K562 (cell line): ENCODE data around the gene STEAP3. TPM values are rescaled to one million over a fixed set of nuclear protein-coding genes. Genes with fewer than 3 reads are reported as not detected.

Experiments
- ATAC-seq: fragments of 200-7000 bp; cut with Tn5 transposase; 3 replicates; pipeline ENCODE4 v1.9.1; 2020; ENCODE audit warnings: moderate library complexity
- BruUV-seq: library from RNA; stranded (reverse); fragments of 400-500 nt; replicated peaks from 2 replicates; lab custom pipeline; 2021; lab: Mats Ljungman, UMichigan
- CTCF ChIA-PET: fragments of 300-600 bp; formaldehyde crosslinking; extraction: SDS; loops from one replicate; lab custom pipeline; 2021; ENCODE audit warnings: low intra/inter-chr PET ratio; lab: Yijun Ruan, JAX
- POLR2A ChIA-PET: fragments of 300-600, 350-650 bp; sonication (Branson Sonifier 250); formaldehyde crosslinking; extraction: SDS; loops from one replicate; lab custom pipeline; 2021; ENCODE audit warnings: antibody characterized with exemption, inconsistent platforms; lab: Yijun Ruan, JAX
- DNase-seq, 4 experiments: peaks; one replicate each; pipeline versions ENCODE4 v3.0.0 to v3.0.0-alpha.2; 2011 to 2018; ENCODE audit warnings: low spot score in 3 of 4, mixed read lengths in 3 of 4; ENCODE audit errors: extremely low read depth in 1 of 4
- FAIRE-seq: peaks from 2 replicates; lab custom pipeline; 2011; peaks lifted over from hg19 to GRCh38; lab: Jason Lieb, UNC
- H2AFZ ChIP-seq: 2 replicates; pipeline ENCODE4 v1.6.0; 2011; ENCODE audit warnings: low read depth, low read length, control low read depth, inconsistent platforms
- H3K27ac ChIP-seq: fragments of 200-600 bp; 3 replicates; pipeline ENCODE4 v1.8.0; 2011; ENCODE audit warnings: low read depth, mild to moderate bottlenecking, control low read depth, inconsistent platforms, low read length, moderate library complexity, mixed read lengths; ENCODE audit errors: extremely low read depth
- H3K27me3 ChIP-seq, 2 experiments: fragments of 300-600 bp in 1 of 2; 2 replicates in 1 of 2; 3 replicates in 1 of 2; pipeline versions ENCODE4 v1.6.0 to v1.8.0; 2011; ENCODE audit warnings: inconsistent platforms in 2 of 2, low read length in 2 of 2, mild to moderate bottlenecking in 1 of 2, mixed read lengths in 1 of 2, moderate library complexity in 1 of 2; ENCODE audit not compliant: control insufficient read depth in 2 of 2, insufficient read depth in 2 of 2
- H3K36me3 ChIP-seq: fragments of 300-600 bp; 3 replicates; pipeline ENCODE4 v1.8.0; 2011; ENCODE audit warnings: mild to moderate bottlenecking, low read length, inconsistent platforms; ENCODE audit not compliant: control insufficient read depth, insufficient read depth
- H3K4me1 ChIP-seq, 2 experiments: fragments of 200-600 bp in 1 of 2; replicated peaks in 1 of 2; 2 replicates in 1 of 2; 3 replicates in 1 of 2; pipeline versions ENCODE4 v1.5.1 to v1.8.0; 2011; ENCODE audit warnings: inconsistent platforms in 2 of 2, low read length in 2 of 2, mild to moderate bottlenecking in 1 of 2, mixed read lengths in 1 of 2, moderate library complexity in 1 of 2; ENCODE audit not compliant: control insufficient read depth in 2 of 2, insufficient read depth in 2 of 2
- H3K4me2 ChIP-seq: 2 replicates; pipeline ENCODE4 v1.6.1; 2011; ENCODE audit warnings: low read length, control low read depth, inconsistent platforms, mixed read lengths; ENCODE audit not compliant: insufficient read depth
- H3K4me3 ChIP-seq: fragments of 200-600 bp; sonication (generic), shearing (Covaris generic); 2 replicates; pipeline ENCODE4 v1.5.1; 2016; ENCODE audit warnings: control low read depth, inconsistent platforms
- H3K79me2 ChIP-seq: fragments of 200-600 bp; 3 replicates; pipeline ENCODE4 v1.8.0; 2011; ENCODE audit warnings: low read length, inconsistent platforms; ENCODE audit not compliant: control insufficient read depth, insufficient read depth
- H3K9ac ChIP-seq, 2 experiments: 2 replicates each; pipeline versions ENCODE4 v1.6.0 to v1.6.1; 2011; ENCODE audit warnings: low read depth in 2 of 2, low read length in 2 of 2, control low read depth in 1 of 2, inconsistent platforms in 1 of 2, mild to moderate bottlenecking in 1 of 2, mixed read lengths in 1 of 2; ENCODE audit not compliant: insufficient read depth in 1 of 2
- H3K9me1 ChIP-seq: one replicate; pipeline ENCODE4 v1.6.0; 2011; ENCODE audit warnings: inconsistent platforms, mild to moderate bottlenecking, low read length, moderate library complexity; ENCODE audit not compliant: control insufficient read depth, insufficient read depth
- H3K9me3 ChIP-seq: replicated peaks from 2 replicates; pipeline ENCODE4 v1.5.1; 2011; ENCODE audit warnings: low read depth, low read length, inconsistent platforms; ENCODE audit not compliant: control insufficient read depth, insufficient read depth
- H4K20me1 ChIP-seq: replicated peaks from 2 replicates; pipeline ENCODE4 v1.6.1; 2011; ENCODE audit warnings: low read length, inconsistent platforms, mixed read lengths; ENCODE audit not compliant: control insufficient read depth, insufficient read depth
- CC2D1A ChIP-seq: fragments of 450-650 bp; IDR thresholded peaks from 2 replicates; pipeline ENCODE4 v1.6.1; 2017; ENCODE audit warnings: mild to moderate bottlenecking
- CTCFL ChIP-seq: IDR thresholded peaks from 2 replicates; pipeline ENCODE4 v1.6.1; 2011; ENCODE audit warnings: borderline replicate concordance, low read depth, mild to moderate bottlenecking, moderate library complexity, low read length; ENCODE audit not compliant: insufficient read depth, poor library complexity, severe bottlenecking
- GABPB2 ChIP-seq: fragments of 250-450 bp; sonication (Bioruptor Pico); conservative IDR thresholded peaks from 2 replicates; pipeline ENCODE4 v1.5.1; 2021; ENCODE audit warnings: mild to moderate bottlenecking
- JUNB ChIP-seq: fragments of 450-650 bp; formaldehyde crosslinking; conservative IDR thresholded peaks from 2 replicates; pipeline ENCODE4 v1.4.0; 2020; ENCODE audit warnings: mild to moderate bottlenecking
- MTA2 ChIP-seq: fragments of 450-650 bp; IDR thresholded peaks from 2 replicates; pipeline ENCODE4 v1.6.1; 2016; ENCODE audit warnings: low read depth
- NFXL1 ChIP-seq: fragments of 450-650 bp; formaldehyde crosslinking; IDR thresholded peaks from 2 replicates; pipeline ENCODE4 v1.4.0; 2021; ENCODE audit warnings: mild to moderate bottlenecking
- SAP30 ChIP-seq: fragments of 200-600 bp; sonication (generic); IDR thresholded peaks from 2 replicates; pipeline ENCODE4 v1.6.1; 2012; ENCODE audit warnings: borderline replicate concordance, low read depth, mild to moderate bottlenecking, moderate library complexity, low read length, control low read depth, inconsistent platforms; ENCODE audit not compliant: insufficient read depth, poor library complexity, severe bottlenecking
- ZNF324 ChIP-seq: fragments of 250-450 bp; sonication (Bioruptor Pico); IDR thresholded peaks from 2 replicates; pipeline ENCODE4 v1.4.0; 2020; ENCODE audit warnings: mild to moderate bottlenecking
- ZNF431 ChIP-seq: sonication (generic); formaldehyde crosslinking; IDR thresholded peaks from 2 replicates; pipeline ENCODE4 v1.8.0; 2022; ENCODE audit warnings: mild to moderate bottlenecking, missing genetic modification reagents
- ZNF695 ChIP-seq: fragments of 450-650 bp; formaldehyde crosslinking; IDR thresholded peaks from 2 replicates; pipeline ENCODE4 v1.4.0; 2020; ENCODE audit warnings: mild to moderate bottlenecking, moderate library complexity
- WGBS: fragments of 100-300 bp; shearing (Covaris generic); methylation state at CpG from one replicate; pipeline ENCODE4 v1.1.6; 2016; ENCODE audit warnings: low coverage, mixed read lengths; ENCODE audit not compliant: insufficient coverage; ENCODE audit errors: missing lambda C conversion rate; 5-methylcytosine and 5-hydroxymethylcytosine counted together
- in situ Hi-C: fragments of 300-500 bp; cut with MboI; formaldehyde crosslinking; loops from 4 replicates; pipeline ENCODE4 v1.15.0; 2018; ENCODE audit warnings: inconsistent platforms, mixed read lengths
- intact Hi-C: fragments of 100-400 bp; cut with micrococcal nuclease; formaldehyde crosslinking; loops from 2 replicates; pipeline ENCODE4 v1.14.2; 2022
- polyA plus RNA-seq, 8 experiments: library from polyadenylated mRNA; depleted of rRNA in 4 of 8; stranded (reverse) in 5 of 8; unstranded in 3 of 8; fragments of >200 nt; fragmentation: Nextera tagmentation in 2 of 8; fragmentation: Illumina TruSeq in 1 of 8; extraction: Ambion mirVana in 2 of 8; extraction: Trizol in 1 of 8; gene quantifications; 2 replicates each; pipeline versions ENCODE4 v1.2.1 to v1.2.3, GENCODE V29; 2011 to 2014; ENCODE audit warnings: inconsistent platforms in 1 of 8, missing spikeins in 1 of 8
- total RNA-seq, 7 experiments: library from RNA; depleted of rRNA in 6 of 7; stranded (reverse); fragments of >200 nt in 6 of 7; fragmentation: Illumina TruSeq in 2 of 7; extraction: Trizol in 2 of 7; gene quantifications; 2 replicates each; pipeline versions ENCODE4 v1.2.1 to v1.2.3, GENCODE V29; 2011 to 2021; ENCODE audit warnings: low replicate concordance in 1 of 7
- TF ChIP-seq, protein P1 (sequence below): sonication (generic); formaldehyde crosslinking; IDR thresholded peaks from 2 replicates; pipeline ENCODE4 v1.8.1; 2023; ENCODE audit warnings: mild to moderate bottlenecking, missing genetic modification reagents

Gene STEAP3
- total and polyA plus RNA-seq, 9 of the 15 experiments (the other 6 are each of a cell fraction or from before 2014, with no cell fraction given): 1.8 to 31.6 (median 9.0) TPM

GRCh38 chr2:119223521-119224390 lies at the start of gene STEAP3 (continued):
- TF ChIP-seq JUNB (CRISPR knock-in tag) (no peak), ZNF324 (CRISPR knock-in tag) (no peak), MTA2 (peak; percentile 55), ZNF695 (CRISPR knock-in tag) (no peak), ZNF431 (CRISPR knock-in tag) (no peak), NFXL1 (CRISPR knock-in tag) (no peak)
- TF ChIP-seq, all 486 proteins: peak for 90

DNA sequence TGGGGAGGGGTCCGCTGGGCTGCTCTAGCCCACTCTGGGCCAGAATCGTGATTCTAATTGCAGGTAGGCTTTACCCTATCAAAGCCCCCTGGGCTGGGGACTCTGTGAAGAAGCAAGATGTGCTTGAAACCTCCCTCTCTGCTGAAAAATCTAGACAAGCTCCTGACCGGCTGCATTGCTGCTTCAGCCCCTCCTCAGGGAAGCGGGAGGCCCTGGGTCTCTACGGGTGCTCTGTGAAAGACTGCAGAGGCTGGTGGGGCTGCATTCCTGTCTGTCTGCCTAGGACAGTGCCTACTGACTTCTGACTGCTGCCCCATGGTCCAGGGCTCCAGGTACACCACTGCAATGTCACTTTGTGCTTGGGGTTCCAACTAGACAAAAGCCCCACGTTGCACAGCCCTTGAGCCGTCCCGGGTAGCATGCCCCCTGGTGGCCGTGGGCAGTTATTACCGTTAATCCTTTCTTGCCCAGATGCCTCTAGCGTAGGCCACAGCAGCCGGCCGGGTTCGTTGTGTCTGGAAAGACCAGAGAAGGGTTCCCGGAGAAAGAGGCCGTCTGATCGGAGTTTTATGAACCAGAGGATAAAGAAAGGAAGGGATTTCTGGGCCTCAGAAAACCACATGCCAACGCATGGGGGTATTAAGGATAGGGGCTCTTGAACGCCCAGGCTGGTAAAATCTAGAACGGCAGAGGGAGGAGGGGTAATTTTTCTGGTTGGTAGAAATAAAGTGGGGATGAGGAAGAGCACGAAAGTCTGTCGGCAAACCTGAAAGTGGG lies 49.2 kb upstream of the STEAP3 start:
- intact Hi-C loops (loop anchor here (1.0 kb wide), 3 partner anchors 146 to 292 kb away; no protein-coding TSS in a partner anchor), in situ Hi-C loops (no loop called here)
- CTCF ChIA-PET: no interaction called here
- Histone ChIP-seq H3K4me1 (peaks cover 3 to 17% of the 10 kb centered on the region in 2 experiments; a peak in 3 of 5 replicates), H3K36me3 (no peaks in the 10 kb centered on the region), H3K4me2 (no peak overlapping the region; the same call in 1 of the 2 replicates), H3K9me3 (no peaks in the 10 kb centered on the region), H3K4me3 (no peak overlapping the region), H3K9ac (no peak overlapping the region), H3K27me3 (peaks cover 0 to 23% of the 10 kb centered on the region in 2 experiments; a peak in 2 of 5 replicates), H3K79me2 (no peaks in the 10 kb centered on the region), H2AFZ (peak overlapping the region; percentile 58; the same call in 1 of the 2 replicates), H3K27ac (no peak overlapping the region), H4K20me1 (0 out of 2 replicates have a peak, but pooled peaks cover 6% of the 10 kb centered on the region), H3K9me1 (no peaks in the 10 kb centered on the region)
- DNase-seq: peak; percentile 64 to 79 (median 73)
- peak; percentile 95 for ATAC-seq
- BruUV-seq: no TSS peak
- WGBS: 14% methylated on average over 21 of the region's 22 CpGs
- POLR2A ChIA-PET: interaction anchor here (0.6 kb wide), 1 partner anchor 12 kb away, joined by 3 read pairs; no protein-coding TSS in a partner anchor
- FAIRE-seq: peak; percentile 91
- TF ChIP-seq CC2D1A (no peak), SAP30 (no peak), GABPB2 (CRISPR knock-in tag) (no peak), CTCFL (peak; percentile 15)
- TF ChIP-seq, protein P1, sequence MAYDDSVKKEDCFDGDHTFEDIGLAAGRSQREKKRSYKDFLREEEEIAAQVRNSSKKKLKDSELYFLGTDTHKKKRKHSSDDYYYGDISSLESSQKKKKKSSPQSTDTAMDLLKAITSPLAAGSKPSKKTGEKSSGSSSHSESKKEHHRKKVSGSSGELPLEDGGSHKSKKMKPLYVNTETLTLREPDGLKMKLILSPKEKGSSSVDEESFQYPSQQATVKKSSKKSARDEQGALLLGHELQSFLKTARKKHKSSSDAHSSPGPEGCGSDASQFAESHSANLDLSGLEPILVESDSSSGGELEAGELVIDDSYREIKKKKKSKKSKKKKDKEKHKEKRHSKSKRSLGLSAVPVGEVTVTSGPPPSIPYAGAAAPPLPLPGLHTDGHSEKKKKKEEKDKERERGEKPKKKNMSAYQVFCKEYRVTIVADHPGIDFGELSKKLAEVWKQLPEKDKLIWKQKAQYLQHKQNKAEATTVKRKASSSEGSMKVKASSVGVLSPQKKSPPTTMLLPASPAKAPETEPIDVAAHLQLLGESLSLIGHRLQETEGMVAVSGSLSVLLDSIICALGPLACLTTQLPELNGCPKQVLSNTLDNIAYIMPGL (CRISPR knock-in tag): no peak
